Measurements from ENCODE around the gene ZNF607.
"Not testable (repeated sequence)": the region's sequence is repeated elsewhere in the genome, so short reads cannot be mapped to it uniquely, and the experiment has no call there.

Gene ZNF607

DNA sequence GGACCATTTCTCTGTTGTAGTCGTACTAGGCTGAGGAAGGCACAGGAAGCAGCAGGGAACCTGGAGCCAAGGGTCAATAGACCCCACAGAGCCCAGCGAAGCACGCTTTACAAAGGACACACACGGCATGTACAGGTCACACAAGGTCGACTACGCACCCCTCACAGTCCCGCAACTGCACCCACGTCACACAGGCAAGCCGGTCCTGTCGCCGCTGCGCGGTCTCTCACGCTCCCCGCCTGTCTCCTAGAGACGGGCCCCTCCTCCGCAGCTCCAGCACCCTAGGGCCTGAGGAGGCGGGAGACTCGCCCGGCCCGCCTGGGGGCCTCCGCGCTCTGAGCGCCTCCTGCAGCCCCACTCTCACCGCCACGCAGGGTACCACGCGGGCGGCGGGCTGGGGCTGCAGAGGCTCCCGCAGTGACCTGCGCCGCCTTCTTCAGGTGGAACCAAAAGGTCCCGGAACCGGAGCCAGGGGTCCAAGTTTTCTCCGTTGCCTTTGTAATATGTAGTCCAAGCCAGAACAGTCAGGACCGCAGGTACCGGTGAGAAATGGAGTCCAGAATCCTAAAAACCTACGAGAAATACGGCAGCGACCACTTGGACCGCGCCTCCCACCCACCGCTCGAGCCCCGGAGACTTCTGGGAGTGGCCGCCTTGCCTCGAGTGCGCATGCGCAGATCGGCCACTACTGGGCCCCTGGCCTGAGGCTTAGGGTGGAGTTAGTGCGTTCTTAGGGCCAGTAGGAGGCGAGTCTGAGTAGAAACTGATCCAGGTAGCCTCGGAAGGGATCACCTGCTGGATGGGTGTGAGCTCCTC, at the start of gene ZNF607:
TSS of gene ZNF607 (minus strand) at position 651 of the 816 bp plus-strand sequence. CDS start 8,143 bp downstream, outside the sequence.
- DNase-seq (ENCODE audit: low read depth) = no peak

DNA sequence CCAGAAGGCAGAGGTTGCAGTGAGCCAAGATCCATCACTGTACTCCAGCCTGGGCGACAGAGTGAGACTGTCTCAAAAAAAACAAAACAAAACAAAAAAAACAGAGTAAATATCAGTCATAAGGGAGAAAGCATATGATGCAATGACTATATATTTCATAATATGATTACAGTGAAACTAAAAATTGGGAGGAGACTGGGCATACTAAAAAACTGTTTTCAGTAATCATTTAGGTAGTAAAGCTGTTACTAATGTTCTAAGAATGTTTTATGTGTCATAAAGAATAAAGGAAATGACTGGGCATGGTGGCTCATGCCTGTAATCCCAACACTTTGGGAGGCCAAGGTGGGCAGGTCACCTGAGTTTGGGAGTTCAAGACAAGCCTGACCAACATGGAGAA, 43.9 kb upstream of the ZNF607 start:
- no peak for DNase-seq (ENCODE audit: low read depth)

GRCh38 chr19:37757683-37758082, 38.1 kb upstream of the ZNF607 start:
- not testable (repeated sequence) for DNase-seq (ENCODE audit: low read depth)

DNA sequence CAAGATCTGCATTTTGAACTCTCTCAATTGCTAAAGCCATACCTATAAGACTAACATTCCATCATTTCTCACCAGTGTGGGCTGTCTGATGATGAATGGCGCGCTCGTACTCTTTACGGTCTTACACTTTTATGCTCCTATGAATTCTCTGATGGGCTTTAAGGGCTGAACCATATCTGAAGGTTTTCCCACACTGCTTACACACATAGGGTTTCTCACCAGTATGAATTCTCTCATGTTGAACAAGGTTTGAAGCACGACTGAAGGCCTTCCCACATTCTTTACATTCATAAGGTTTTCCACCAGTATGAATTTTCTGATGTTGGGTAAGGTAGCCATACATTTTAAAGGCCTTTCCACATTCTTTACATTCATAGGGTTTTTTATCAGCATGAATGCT, 18.8 kb upstream of the ZNF607 start:
- DNase-seq (ENCODE audit: low read depth) = no peak

GRCh38 chr19:37725181-37725580, 5.6 kb upstream of the ZNF607 start:
- DNase-seq (ENCODE audit: low read depth) = no peak

- no peak for DNase-seq (ENCODE audit: low read depth)
Measured at GRCh38 chr19:37719927-37720265, 335 bp upstream of the ZNF607 start.

- no peak for DNase-seq (ENCODE audit: low read depth)
Measured at GRCh38 chr19:37718304-37718703, 1.3 kb downstream of the ZNF607 start.

DNA sequence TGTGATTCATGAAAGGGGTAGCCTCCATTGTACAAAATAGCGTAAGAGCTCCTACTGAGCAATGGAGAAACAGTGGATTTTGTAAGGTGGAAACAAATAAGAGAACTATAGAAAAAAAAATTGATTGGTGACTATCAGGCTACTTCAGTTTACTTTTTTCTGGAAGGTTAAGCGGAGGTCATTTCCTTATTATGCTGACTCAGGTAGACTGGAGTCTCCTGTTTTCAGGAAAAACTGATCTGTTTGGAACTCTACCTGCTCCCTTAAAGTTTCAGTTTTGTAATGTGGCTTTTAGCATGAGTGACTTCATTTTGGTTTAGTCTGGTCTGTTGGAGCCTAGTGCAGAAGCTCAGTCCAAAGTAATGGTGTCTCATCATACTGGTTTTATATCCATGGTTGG, 3.4 kb downstream of the ZNF607 start:
- DNase-seq (ENCODE audit: low read depth) = no peak

GRCh38 chr19:37706052-37706605, 13.4 kb downstream of the ZNF607 start:
- no peak for DNase-seq (ENCODE audit: low read depth)

GRCh38 chr19:37699057-37699456, 20.5 kb downstream of the ZNF607 start:
- no peak for DNase-seq (ENCODE audit: low read depth)

DNA sequence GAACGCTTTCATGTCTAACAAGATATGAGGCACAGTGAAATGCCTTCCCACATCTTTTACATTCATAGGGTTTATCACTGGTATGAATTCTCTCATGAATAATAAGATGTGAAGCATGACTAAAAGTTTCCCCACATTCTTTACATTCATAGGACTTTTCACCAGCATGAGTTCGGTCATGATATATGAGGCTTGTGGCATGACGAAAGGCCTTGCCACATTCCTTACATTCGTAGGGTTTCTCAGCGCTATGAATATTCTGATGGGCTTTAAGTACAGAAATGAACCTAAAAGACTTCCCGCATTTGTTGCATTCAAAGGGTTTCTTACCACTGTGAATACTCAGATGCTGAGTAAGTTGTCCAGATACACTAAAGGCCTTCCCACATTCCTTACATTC, 21.3 kb downstream of the ZNF607 start:
- no peak for DNase-seq (ENCODE audit: low read depth)

DNA sequence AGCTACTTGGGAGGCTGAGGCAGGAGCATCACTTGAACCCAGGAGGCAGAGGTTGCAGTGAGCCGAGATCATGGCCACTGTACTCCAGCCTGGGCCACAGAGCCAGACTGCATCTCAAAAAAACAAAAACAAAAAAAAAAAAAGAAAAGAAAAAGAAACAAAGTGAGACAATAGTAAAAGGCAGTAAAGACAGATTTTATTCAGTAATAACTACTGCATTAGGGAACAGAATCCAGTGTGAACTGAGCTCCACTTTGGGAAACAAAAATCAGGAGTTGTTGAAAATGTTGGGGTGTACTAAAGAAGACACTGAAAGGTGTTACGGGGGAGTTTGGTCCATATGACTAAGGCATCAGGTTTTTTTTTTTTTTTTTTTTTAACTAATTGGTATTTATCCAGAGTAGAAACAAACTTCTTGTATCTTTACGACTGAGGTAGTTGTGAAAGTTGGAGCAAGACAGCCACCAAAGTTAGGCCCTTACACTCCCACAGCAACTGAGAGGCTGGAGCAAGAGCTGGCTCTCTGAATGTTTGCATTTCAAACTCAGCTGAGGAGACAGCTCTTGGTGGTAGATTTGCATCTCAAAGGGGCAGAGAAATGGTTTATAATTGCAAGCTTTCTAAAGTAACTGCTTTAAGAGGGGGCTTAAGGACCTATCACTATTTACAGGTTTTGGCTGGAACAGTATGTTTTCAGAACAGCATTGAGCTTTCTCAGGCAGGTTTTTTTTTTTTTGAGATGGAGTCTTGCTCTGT, 24.2 kb downstream of the ZNF607 start:
- DNase-seq (ENCODE audit: low read depth) = no peak

DNA sequence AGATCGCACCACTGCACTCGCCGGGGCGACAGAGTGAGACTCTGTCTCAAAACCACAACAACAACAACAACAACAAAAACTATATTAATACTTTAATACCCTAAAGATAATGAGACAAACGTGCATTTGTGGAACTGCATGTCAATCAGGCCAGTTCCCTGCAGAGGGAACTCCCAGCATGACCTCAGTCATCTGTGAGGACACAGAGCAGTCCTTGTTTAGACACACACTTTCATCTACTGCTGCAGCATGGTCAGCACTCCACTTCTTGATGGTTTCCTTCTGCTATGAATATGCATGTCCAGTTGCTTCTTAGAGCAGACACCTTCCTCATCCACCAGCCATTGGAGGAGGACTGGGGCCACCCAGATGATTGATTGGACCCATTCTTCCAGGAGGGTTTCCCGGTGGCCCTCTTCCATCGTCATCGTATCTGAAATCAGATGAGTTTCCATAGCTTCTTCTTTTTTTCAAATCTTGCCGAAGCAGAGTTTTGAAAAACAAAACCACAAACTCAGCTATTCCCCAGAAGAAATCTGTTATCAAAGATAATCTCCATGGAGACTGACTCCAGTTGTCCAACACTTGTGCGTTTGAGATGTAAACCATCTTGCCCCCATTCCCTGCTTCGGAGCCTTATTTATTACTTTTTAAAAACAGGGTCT, 26.5 kb downstream of the ZNF607 start:
- no peak for DNase-seq (ENCODE audit: low read depth)

DNA sequence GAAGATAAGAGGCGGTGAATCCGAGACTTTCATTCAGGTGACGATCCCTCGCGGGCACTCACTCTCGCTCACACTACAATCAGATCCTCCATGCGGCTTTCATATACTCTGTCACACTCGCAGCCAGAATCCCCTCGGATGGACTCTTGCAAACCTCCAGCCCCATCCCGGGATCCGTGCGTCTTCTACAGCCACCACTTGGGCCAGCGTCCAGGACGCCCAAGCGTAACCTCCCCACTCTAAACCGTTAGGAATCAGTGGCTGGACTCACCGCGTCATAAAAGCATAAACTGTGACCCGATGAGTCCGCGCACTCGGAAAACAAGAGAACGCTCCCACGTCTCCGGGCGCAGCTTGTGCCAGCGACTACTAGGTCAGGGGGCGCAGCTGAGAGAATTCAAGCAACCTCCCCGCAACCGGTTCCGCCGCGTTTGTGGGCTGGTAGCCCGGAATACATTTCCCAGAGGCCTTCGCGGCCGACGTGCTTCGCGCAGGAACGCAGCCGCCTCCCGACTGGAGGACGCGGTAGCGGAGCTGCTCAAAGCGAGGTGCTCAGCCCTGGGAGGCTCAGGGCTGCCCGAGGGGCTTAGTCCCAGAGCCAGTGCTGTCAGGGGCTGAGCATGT, 27.6 kb downstream of the ZNF607 start:
- DNase-seq (ENCODE audit: low read depth) = no peak

GRCh38 chr19:37683520-37683919, 36.0 kb downstream of the ZNF607 start:
- no peak for DNase-seq (ENCODE audit: low read depth)

GRCh38 chr19:37669450-37669914, 50.1 kb downstream of the ZNF607 start:
- no peak for DNase-seq (ENCODE audit: low read depth)

GRCh38 chr19:37657157-37657556, 62.4 kb downstream of the ZNF607 start:
- DNase-seq (ENCODE audit: low read depth) = not testable (repeated sequence)

GRCh38 chr19:37655689-37656371, 63.7 kb downstream of the ZNF607 start:
- peak; percentile 30 for DNase-seq (ENCODE audit: low read depth)

DNA sequence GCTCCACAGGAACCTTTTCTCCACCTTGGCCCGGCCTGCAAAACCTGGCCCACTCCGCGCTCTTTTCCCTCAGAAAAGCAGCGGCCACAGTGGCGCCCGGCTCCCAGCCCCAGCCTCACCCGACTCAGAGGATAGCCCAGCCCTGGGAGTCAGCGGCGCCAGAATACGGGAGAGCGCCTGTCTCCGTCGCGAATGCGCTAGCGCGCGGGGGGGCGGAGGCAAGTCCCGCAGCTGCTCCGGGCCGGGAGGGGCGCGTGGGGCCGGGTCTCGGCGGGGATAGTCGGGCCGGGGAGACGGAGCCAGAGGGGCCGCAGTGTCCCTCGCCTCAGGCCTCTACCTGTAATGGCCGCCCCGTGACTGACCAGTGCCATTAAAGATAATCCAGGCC, 64.3 kb downstream of the ZNF607 start, which contains the start of gene ZFP30:
TSS of gene ZFP30 (minus strand) at position 165 of the 388 bp plus-strand sequence. CDS start 7,643 bp downstream, outside the sequence.
- DNase-seq (ENCODE audit: low read depth) = no peak

DNA sequence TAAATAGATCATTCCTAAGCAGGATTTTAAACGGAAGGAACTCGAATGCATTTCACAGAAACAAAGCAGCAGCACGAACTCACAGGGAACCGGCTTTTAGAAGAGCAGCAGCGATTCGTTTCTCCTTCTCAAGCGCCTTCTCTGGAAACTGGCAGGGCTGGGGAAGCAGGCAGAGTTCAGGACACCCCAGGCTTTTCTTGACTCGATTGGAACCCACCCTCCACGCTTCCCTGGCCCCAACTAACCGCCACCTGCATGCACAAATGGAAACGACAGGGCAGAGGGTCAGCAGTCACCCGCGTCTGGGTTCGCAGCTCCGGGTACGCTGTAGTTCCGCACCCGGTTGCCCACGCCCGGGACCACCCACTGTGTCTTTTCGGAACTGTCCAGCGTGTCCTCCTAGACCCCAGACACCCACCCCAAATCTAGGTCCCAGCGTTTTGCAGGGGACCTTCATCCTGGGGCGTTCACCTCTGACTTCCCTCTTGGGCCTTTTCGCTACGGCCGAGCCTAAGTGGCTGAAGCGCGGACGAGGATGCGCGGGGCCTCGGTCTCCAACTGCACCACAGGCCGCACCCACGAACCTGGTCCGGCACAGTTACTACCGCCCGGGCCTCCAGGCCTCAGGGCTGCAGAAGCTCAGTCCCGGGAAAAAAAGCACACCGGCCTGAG, 64.8 kb downstream of the ZNF607 start:
- no peak for DNase-seq (ENCODE audit: low read depth)

GRCh38 chr19:37654118-37654517, 65.4 kb downstream of the ZNF607 start:
- no peak for DNase-seq (ENCODE audit: low read depth)
